Peyer's patch (tissue), 4 donors: ENCODE measurements around the gene TOMT.

ENCODE experiments used
- CTCF ChIP-seq, 6 experiments: fragments of 450-650 bp in 4 of 6; fragments of 200-600 bp in 2 of 6; sonication (generic) in 1 of 6; IDR thresholded peaks; one replicate each; pipeline ENCODE4 v1.5.1; 2017 to 2019; ENCODE audit warnings: antibody characterized with exemption in 6 of 6, mild to moderate bottlenecking in 3 of 6, moderate library complexity in 1 of 6
- POLR2A ChIP-seq, 2 donors: fragments of 450-650 bp; IDR thresholded peaks; one replicate each; pipeline ENCODE4 v1.5.1; 2017; ENCODE audit warnings: antibody characterized with exemption in 2 of 2, mild to moderate bottlenecking in 2 of 2, moderate library complexity in 2 of 2

- TF ChIP-seq CTCF (IDR thresholded peaks at IDR 0.05) (no peak), POLR2A (IDR thresholded peaks at IDR 0.05) (no peak)
These were observed 35.9 kb upstream of the TOMT start for GRCh38 chr11:72069787-72070251.
